GM21528 (cell line): ENCODE measurements around the gene GRID1.
"Not testable (repeated sequence)": the region's sequence is repeated elsewhere in the genome, so short reads cannot be mapped to it uniquely, and the experiment has no call there.

Experiments used
- ATAC-seq: cut with Tn5 transposase; IDR thresholded peaks from one replicate; pipeline ENCODE4 v1.9.1; 2021; ENCODE audit warnings: mild to moderate bottlenecking, moderate library complexity; ENCODE audit not compliant: unreplicated experiment, low FRiP score

The GRID1 gene

GRCh38 chr10:86180861-86181260 is 185.7 kb downstream of the GRID1 start:
- no peak for ATAC-seq

- ATAC-seq: no peak
Measured at GRCh38 chr10:86179961-86180360, 186.6 kb downstream of the GRID1 start.

- no peak for ATAC-seq
Measured at GRCh38 chr10:86179153-86179524, 187.5 kb downstream of the GRID1 start.

GRCh38 chr10:86178401-86179152 is 188.0 kb downstream of the GRID1 start:
- ATAC-seq: no peak

GRCh38 chr10:86177537-86178155 is 188.9 kb downstream of the GRID1 start:
- no peak for ATAC-seq

- ATAC-seq: no peak
Measured at GRCh38 chr10:86176850-86177536, 189.6 kb downstream of the GRID1 start.

- not testable (repeated sequence) for ATAC-seq
Measured at GRCh38 chr10:86175476-86175875, 191.1 kb downstream of the GRID1 start.

- no peak for ATAC-seq
Measured at GRCh38 chr10:86172301-86172700, 194.3 kb downstream of the GRID1 start.

- ATAC-seq: no peak
Measured at GRCh38 chr10:86170255-86171108, 196.1 kb downstream of the GRID1 start.

- ATAC-seq: no peak
Measured at GRCh38 chr10:86169506-86170254, 196.9 kb downstream of the GRID1 start.

- no peak for ATAC-seq
Measured at GRCh38 chr10:86169066-86169465, 197.5 kb downstream of the GRID1 start.

- no peak for ATAC-seq
Measured at GRCh38 chr10:86168256-86168655, 198.3 kb downstream of the GRID1 start.

GRCh38 chr10:86167762-86168128 is 198.8 kb downstream of the GRID1 start:
- ATAC-seq: no peak

GRCh38 chr10:86167121-86167761 is 199.4 kb downstream of the GRID1 start:
- ATAC-seq: no peak

- ATAC-seq: no peak
Measured at GRCh38 chr10:86165666-86166065, 200.9 kb downstream of the GRID1 start.

- ATAC-seq: no peak
Measured at GRCh38 chr10:86164960-86165630, 201.5 kb downstream of the GRID1 start.

GRCh38 chr10:86164174-86164774 is 202.3 kb downstream of the GRID1 start:
- ATAC-seq: no peak

- ATAC-seq: no peak
Measured at GRCh38 chr10:86163522-86164173, 202.9 kb downstream of the GRID1 start.
